Adrenal gland (tissue), 12 donors: ENCODE results near the gene SETDB2. TPM values are rescaled to one million over a fixed set of nuclear protein-coding genes. Genes with fewer than 3 reads are reported as not detected.

ENCODE experiments used
- DNase-seq, 7 donors: peaks; one replicate each; pipeline ENCODE4 v3.0.0-alpha.2; 2019 to 2020
- H3K27ac ChIP-seq, 5 donors: fragments of 200-600 bp; sonication (generic) in 4 of 5; 1 replicate in 3 of 5; 2 replicates in 2 of 5; pipeline versions ENCODE4 v1.5.1 to v1.8.0; 2016 to 2020; ENCODE audit warnings: mild to moderate bottlenecking in 1 of 5
- H3K27me3 ChIP-seq: fragments of 200-600 bp; 2 replicates; pipeline ENCODE4 v1.8.0; 2021
- H3K36me3 ChIP-seq, 2 donors: fragments of 200-600 bp; replicated peaks in 1 of 2; 1 replicate in 1 of 2; 2 replicates in 1 of 2; pipeline versions ENCODE4 v1.5.1 to v1.8.0; 2018 to 2022
- H3K4me1 ChIP-seq, 2 donors: fragments of 200-600 bp; replicated peaks in 1 of 2; 1 replicate in 1 of 2; 2 replicates in 1 of 2; pipeline versions ENCODE4 v1.5.1 to v1.8.0; 2018 to 2021
- H3K4me3 ChIP-seq, 4 donors: fragments of 200-600 bp; sonication (generic) in 3 of 4; one replicate each; pipeline ENCODE4 v1.5.1; 2016 to 2018
- H3K9me3 ChIP-seq, 3 donors: fragments of 200-600 bp; sonication (generic) in 1 of 3; replicated peaks in 1 of 3; 1 replicate in 2 of 3; 2 replicates in 1 of 3; pipeline versions ENCODE4 v1.5.1 to v1.8.0; 2016 to 2021
- CTCF ChIP-seq, 6 experiments: fragments of 450-650 bp in 4 of 6; fragments of 200-600 bp in 2 of 6; sonication (generic) in 1 of 6; IDR thresholded peaks; 1 replicate in 5 of 6; 2 replicates in 1 of 6; pipeline versions ENCODE4 v1.5.1 to v1.8.0; 2016 to 2021; ENCODE audit warnings: antibody characterized with exemption in 6 of 6, mild to moderate bottlenecking in 2 of 6, moderate library complexity in 1 of 6
- POLR2A ChIP-seq, 2 donors: fragments of 450-650 bp; IDR thresholded peaks; one replicate each; pipeline ENCODE4 v1.6.1; 2017; ENCODE audit warnings: antibody characterized with exemption in 2 of 2, mild to moderate bottlenecking in 2 of 2, moderate library complexity in 1 of 2
- WGBS, 4 donors: extraction: QIAGEN DNeasy Blood & Tissue Kit in 2 of 4; methylation state at CpG; one replicate each; pipeline versions ENCODE4 v1.1.5 to v1.1.7; 2013 to 2017; 5-methylcytosine and 5-hydroxymethylcytosine counted together
- intact Hi-C, 2 donors: fragments of 100-400 bp; cut with DNase I; formaldehyde crosslinking; loops; one replicate each; pipeline versions ENCODE4 v1.14.1 to v1.15.0; 2022 to 2023
- polyA plus RNA-seq, 3 donors: library from polyadenylated mRNA; stranded (reverse); fragments of 200-250 nt in 2 of 3; fragments of 350-450 nt in 1 of 3; fragmentation: Illumina TruSeq in 1 of 3; extraction: RNeasy Lipid Tissue Mini Kit (QIAGEN cat#74804) in 1 of 3; gene quantifications; one replicate each; pipeline ENCODE4 v1.2.3, GENCODE V29; 2013 to 2014
- total RNA-seq, 9 donors: library from RNA; depleted of rRNA in 4 of 9; stranded (reverse); fragments of >200 nt in 4 of 9; fragments of 120-200 nt in 1 of 9; fragmentation: NEBNext Ultra II Directional in 1 of 9; extraction: Animal tissue kit (Norgen Biotek cat#: 25700) in 1 of 9; gene quantifications; one replicate each; pipeline versions ENCODE4 v1.1.0 to v1.2.4, GENCODE V29; 2013 to 2023
- donor health status: healthy with polysubstance abuse.
- donor health status: Bipolar disorder and iron deficiency.
- donor health status: DM: yes; HTN: yes; CAD: no.
- donor health status: DM: no; HTN: no; CAD: no.
- donor health status: DM: no; HTN: no; CAD: no.
- donor health status: DM: yes; HTN: yes; CAD: no.

Gene SETDB2
- total and polyA plus RNA-seq, 12 donors: 4.4 to 26.3 (median 13.5) TPM

GRCh38 chr13:49464085-49464484 is 20.0 kb downstream of the SETDB2 start:
- 61 to 89% (median 84%) methylated on average over 1 of the region's 1 CpG for WGBS, 4 donors
- H3K27me3 ChIP-seq: no peaks in the 10 kb centered on the region
- intact Hi-C loops: loop anchor here in 1 of 2 donors (10.0 kb wide), 1 partner anchor 141 kb away; no protein-coding TSS in a partner anchor
- peaks cover 0 to 35% of the 10 kb centered on the region in 2 donors for H3K36me3 ChIP-seq
- H3K4me3 ChIP-seq: no peak overlapping the region
- H3K9me3 ChIP-seq: no peaks in the 10 kb centered on the region
- DNase-seq: no peak
- no peak overlapping the region for H3K27ac ChIP-seq
- TF ChIP-seq POLR2A (IDR thresholded peaks at IDR 0.05) (no peak), CTCF (IDR thresholded peaks at IDR 0.05) (no peak)
- H3K4me1 ChIP-seq: no peaks in the 10 kb centered on the region

DNA sequence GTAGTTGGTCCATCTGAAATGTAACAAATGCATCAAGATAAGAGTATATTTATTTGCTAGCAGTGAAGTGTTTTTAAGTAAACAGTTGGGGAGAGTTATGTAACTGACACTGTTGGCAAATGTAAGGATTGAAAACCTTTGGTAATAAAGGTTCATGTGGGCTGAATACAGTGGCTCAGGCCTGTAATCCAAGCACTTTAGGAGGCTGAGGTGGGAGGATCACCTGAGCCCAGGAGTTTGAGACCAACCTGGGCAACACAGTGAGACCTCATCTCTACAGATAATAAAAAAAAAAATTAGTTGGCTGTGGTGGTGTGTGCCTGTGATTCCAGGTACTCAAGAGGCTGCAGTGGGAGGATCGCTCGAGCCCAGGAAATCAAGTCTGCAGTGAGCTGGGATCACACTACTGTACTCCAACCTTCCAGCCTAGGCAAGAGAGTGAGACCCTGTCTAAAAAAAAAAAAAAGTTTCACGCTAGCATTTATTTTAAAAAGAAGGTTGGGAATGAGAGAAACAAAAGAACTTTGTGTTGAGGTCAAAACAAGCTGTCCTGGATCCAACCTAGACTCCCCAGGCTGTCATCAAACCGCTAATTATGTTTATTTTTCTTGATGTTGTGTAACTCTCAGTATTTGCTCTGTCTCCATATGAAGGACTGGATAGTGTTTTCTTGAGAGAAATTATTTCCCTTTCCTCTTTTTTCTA is 20.7 kb downstream of the SETDB2 start:
- no peak overlapping the region for H3K4me3 ChIP-seq
- TF ChIP-seq CTCF (IDR thresholded peaks at IDR 0.05): no peak
- TF ChIP-seq POLR2A (IDR thresholded peaks at IDR 0.05): no peak
- intact Hi-C loops: loop anchor here in 1 of 2 donors (10.0 kb wide), 1 partner anchor 140 kb away; no protein-coding TSS in a partner anchor
- peaks cover 0 to 36% of the 10 kb centered on the region in 2 donors for H3K36me3 ChIP-seq
- no peaks in the 10 kb centered on the region for H3K4me1 ChIP-seq
- DNase-seq: no peak
- no peaks in the 10 kb centered on the region for H3K27me3 ChIP-seq
- no peaks in the 10 kb centered on the region for H3K9me3 ChIP-seq
- WGBS, 4 donors: 78 to 96% (median 92%) methylated on average over 4 of the region's 4 CpGs
- H3K27ac ChIP-seq: no peak overlapping the region

GRCh38 chr13:49466292-49466838 is 22.3 kb downstream of the SETDB2 start:
- peaks cover 0 to 32% of the 10 kb centered on the region in 2 donors for H3K36me3 ChIP-seq
- no peaks in the 10 kb centered on the region for H3K9me3 ChIP-seq
- WGBS, 4 donors: 79 to 86% (median 84%) methylated on average over 5 of the region's 5 CpGs
- DNase-seq: no peak
- H3K27ac ChIP-seq: no peak overlapping the region
- intact Hi-C loops: loop anchor here in 1 of 2 donors (10.0 kb wide), 1 partner anchor 138 kb away; no protein-coding TSS in a partner anchor
- no peaks in the 10 kb centered on the region for H3K27me3 ChIP-seq
- H3K4me1 ChIP-seq: no peaks in the 10 kb centered on the region
- TF ChIP-seq POLR2A (IDR thresholded peaks at IDR 0.05) (no peak), CTCF (IDR thresholded peaks at IDR 0.05) (no peak)
- H3K4me3 ChIP-seq: no peak overlapping the region

DNA sequence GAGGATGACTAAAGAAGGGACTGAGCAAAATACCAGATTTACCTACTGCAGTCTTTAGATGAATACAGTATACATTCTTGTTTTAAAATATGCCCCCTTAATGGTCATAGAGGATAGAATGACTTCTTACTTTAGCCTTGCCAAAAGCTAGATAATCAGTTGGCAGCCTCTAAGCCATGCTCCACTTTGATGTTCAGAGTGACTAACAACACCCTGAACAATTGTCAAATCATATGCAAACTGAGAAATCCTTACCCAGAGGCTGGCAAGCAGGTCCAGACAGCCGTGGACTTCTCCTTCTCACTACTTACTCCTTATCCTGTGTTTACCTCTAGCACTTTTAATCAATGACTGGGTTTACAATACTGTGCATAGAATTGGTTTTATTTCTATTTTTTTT is 28.1 kb downstream of the SETDB2 start:
- Histone ChIP-seq H3K36me3 (peaks cover 0 to 34% of the 10 kb centered on the region in 2 donors), H3K4me1 (peaks cover 0 to 9% of the 10 kb centered on the region in 2 donors), H3K4me3 (no peak overlapping the region), H3K27me3 (no peaks in the 10 kb centered on the region), H3K27ac (no peak overlapping the region), H3K9me3 (no peaks in the 10 kb centered on the region)
- no peak for TF ChIP-seq CTCF (IDR thresholded peaks at IDR 0.05)
- TF ChIP-seq POLR2A (IDR thresholded peaks at IDR 0.05): no peak
- DNase-seq: peak in 4 of 7 donors; percentile 28 to 57 (median 53)
- intact Hi-C loops: no loop called here
- 25 to 61% (median 43%) methylated on average over 1 of the region's 1 CpG for WGBS, 4 donors
